Measurements from ENCODE around the gene RAD51AP1. TPM values are rescaled to one million over a fixed set of nuclear protein-coding genes. Genes with fewer than 3 reads are reported as not detected.
A peak's percentile ranks its signal among the peaks of the same experiment; 100 is the strongest.

The RAD51AP1 gene
- total and polyA plus RNA-seq, 2 donors (not counting 1 experiment from before 2014, with no cell fraction given) = 3.5 to 4.6 TPM

DNA sequence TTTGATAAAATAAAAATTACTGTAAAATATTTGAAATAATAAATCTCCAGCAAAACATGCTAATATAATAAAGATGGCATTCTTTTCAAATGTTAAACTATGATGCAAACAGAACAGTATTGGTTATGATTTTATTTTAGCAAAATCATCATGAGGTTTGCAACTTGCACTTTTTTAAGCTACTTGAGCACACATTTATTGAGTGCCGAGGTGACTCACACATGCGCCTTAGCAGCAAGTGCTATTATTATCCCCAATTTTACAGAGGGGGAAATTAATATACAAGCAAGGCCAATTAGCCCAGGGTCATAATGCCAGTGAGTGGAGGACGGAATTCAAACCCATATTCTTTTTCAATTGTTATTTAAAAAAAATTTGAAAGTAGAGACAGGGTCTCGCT is 30.6 kb downstream of the RAD51AP1 start:
- Histone ChIP-seq H3K27ac (ENCODE audit: low read length in 2 of 2) (peak overlapping the region in 1 of 2 donors; percentile 91), H4K20me1 (ENCODE audit: control insufficient read depth, insufficient read depth, low read length, poor library complexity, severe bottlenecking) (no peaks in the 10 kb centered on the region), H2AFZ (ENCODE audit: insufficient read depth, low read depth, low read length, poor library complexity, severe bottlenecking) (no peak overlapping the region), H3K4me2 (replicated peaks; ENCODE audit: low read depth, low read length, poor library complexity, severe bottlenecking) (no peak overlapping the region), H3K36me3 (replicated peaks in 1 of 2; ENCODE audit: control extremely low read depth in 1 of 2, control insufficient read depth in 1 of 2, extremely low read depth in 1 of 2, insufficient read depth in 2 of 2, low read length in 1 of 2) (peaks cover 0 to 2% of the 10 kb centered on the region in 2 experiments), H3K9ac (ENCODE audit: low read length) (no peak overlapping the region), H3K79me2 (ENCODE audit: control insufficient read depth, insufficient read depth, low read length) (peaks cover 15% of the 10 kb centered on the region), H3K9me3 (ENCODE audit: control extremely low read depth in 1 of 3, control insufficient read depth in 2 of 3, insufficient read depth in 1 of 3, low read length in 2 of 3) (no peaks in the 10 kb centered on the region), H3K4me1 (ENCODE audit: control insufficient read depth in 2 of 2, insufficient read depth in 2 of 2, low read length in 2 of 2) (peaks cover 46 to 52% of the 10 kb centered on the region in 2 donors), H3K4me3 (ENCODE audit: control extremely low read depth in 1 of 5, extremely low read depth in 1 of 5, insufficient read depth in 1 of 5, low read depth in 2 of 5, low read length in 4 of 5) (no peak overlapping the region), H3K27me3 (replicated peaks in 1 of 4; ENCODE audit: control extremely low read depth in 1 of 4, control insufficient read depth in 3 of 4, insufficient read depth in 4 of 4, low read length in 3 of 4) (no peaks in the 10 kb centered on the region)
- no peak for ATAC-seq (ENCODE audit: low read depth)
- TF ChIP-seq, protein P1, sequence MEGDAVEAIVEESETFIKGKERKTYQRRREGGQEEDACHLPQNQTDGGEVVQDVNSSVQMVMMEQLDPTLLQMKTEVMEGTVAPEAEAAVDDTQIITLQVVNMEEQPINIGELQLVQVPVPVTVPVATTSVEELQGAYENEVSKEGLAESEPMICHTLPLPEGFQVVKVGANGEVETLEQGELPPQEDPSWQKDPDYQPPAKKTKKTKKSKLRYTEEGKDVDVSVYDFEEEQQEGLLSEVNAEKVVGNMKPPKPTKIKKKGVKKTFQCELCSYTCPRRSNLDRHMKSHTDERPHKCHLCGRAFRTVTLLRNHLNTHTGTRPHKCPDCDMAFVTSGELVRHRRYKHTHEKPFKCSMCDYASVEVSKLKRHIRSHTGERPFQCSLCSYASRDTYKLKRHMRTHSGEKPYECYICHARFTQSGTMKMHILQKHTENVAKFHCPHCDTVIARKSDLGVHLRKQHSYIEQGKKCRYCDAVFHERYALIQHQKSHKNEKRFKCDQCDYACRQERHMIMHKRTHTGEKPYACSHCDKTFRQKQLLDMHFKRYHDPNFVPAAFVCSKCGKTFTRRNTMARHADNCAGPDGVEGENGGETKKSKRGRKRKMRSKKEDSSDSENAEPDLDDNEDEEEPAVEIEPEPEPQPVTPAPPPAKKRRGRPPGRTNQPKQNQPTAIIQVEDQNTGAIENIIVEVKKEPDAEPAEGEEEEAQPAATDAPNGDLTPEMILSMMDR (IDR thresholded peaks at IDR 0.05) = no peak
- TF ChIP-seq EZH2 (IDR thresholded peaks at IDR 0.05; ENCODE audit: borderline replicate concordance, insufficient read depth, low read depth, low read length, poor library complexity, severe bottlenecking) = no peak
- Mint-ChIP-seq H3K27ac (no peak overlapping the region), H3K27me3 (no peaks in the 10 kb centered on the region), H3K4me3 (no peak overlapping the region), H3K9me3 (ENCODE audit: insufficient read depth) (no peaks in the 10 kb centered on the region), H3K4me1 (peaks cover 57% of the 10 kb centered on the region)
- ChIA-PET CTCF (no interaction called here), POLR2A (no interaction called here)
- intact Hi-C loops (cut with micrococcal nuclease) = loop anchor here (5.0 to 10.0 kb wide), 2 partner anchors 42 to 256 kb away; no protein-coding TSS in a partner anchor
- DNase-seq = no peak
- 90% methylated on average over 2 of the region's 4 CpGs for WGBS (ENCODE audit: insufficient coverage)

DNA sequence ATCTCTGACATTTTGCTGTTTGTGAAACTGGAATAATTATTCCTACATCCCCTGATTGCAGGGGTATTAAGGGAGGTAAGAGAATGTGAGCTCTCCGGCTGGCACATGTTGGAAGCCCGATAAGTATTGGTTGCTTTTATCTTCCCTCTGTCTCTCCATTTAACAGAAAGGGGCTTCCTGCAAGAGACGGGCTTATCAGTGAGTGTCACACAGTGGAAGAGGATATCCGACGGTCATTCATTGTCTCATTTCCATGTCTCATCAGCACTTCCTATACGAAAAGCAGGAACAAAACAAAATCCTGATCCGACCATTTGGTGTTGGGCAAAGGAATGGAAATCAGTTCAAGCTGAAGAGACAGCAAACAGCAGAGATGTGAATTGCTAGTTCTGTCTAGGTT is 34.0 kb downstream of the RAD51AP1 start:
- Mint-ChIP-seq H3K4me1 (peaks cover 26% of the 10 kb centered on the region), H3K27me3 (no peaks in the 10 kb centered on the region), H3K4me3 (no peak overlapping the region), H3K9me3 (ENCODE audit: insufficient read depth) (no peaks in the 10 kb centered on the region), H3K27ac (no peak overlapping the region)
- Histone ChIP-seq H2AFZ (ENCODE audit: insufficient read depth, low read depth, low read length, poor library complexity, severe bottlenecking) (no peak overlapping the region), H3K79me2 (ENCODE audit: control insufficient read depth, insufficient read depth, low read length) (peaks cover 15% of the 10 kb centered on the region), H3K9me3 (ENCODE audit: control extremely low read depth in 1 of 3, control insufficient read depth in 2 of 3, insufficient read depth in 1 of 3, low read length in 2 of 3) (no peaks in the 10 kb centered on the region), H3K4me3 (ENCODE audit: control extremely low read depth in 1 of 5, extremely low read depth in 1 of 5, insufficient read depth in 1 of 5, low read depth in 2 of 5, low read length in 4 of 5) (no peak overlapping the region), H3K4me1 (ENCODE audit: control insufficient read depth in 2 of 2, insufficient read depth in 2 of 2, low read length in 2 of 2) (peaks cover 13 to 20% of the 10 kb centered on the region in 2 donors), H3K27ac (ENCODE audit: low read length in 2 of 2) (no peak overlapping the region), H3K27me3 (replicated peaks in 1 of 4; ENCODE audit: control extremely low read depth in 1 of 4, control insufficient read depth in 3 of 4, insufficient read depth in 4 of 4, low read length in 3 of 4) (no peaks in the 10 kb centered on the region), H3K9ac (ENCODE audit: low read length) (no peak overlapping the region), H4K20me1 (ENCODE audit: control insufficient read depth, insufficient read depth, low read length, poor library complexity, severe bottlenecking) (no peaks in the 10 kb centered on the region), H3K4me2 (replicated peaks; ENCODE audit: low read depth, low read length, poor library complexity, severe bottlenecking) (no peak overlapping the region), H3K36me3 (replicated peaks in 1 of 2; ENCODE audit: control extremely low read depth in 1 of 2, control insufficient read depth in 1 of 2, extremely low read depth in 1 of 2, insufficient read depth in 2 of 2, low read length in 1 of 2) (peaks cover 0 to 2% of the 10 kb centered on the region in 2 experiments)
- 88% methylated on average over 3 of the region's 7 CpGs for WGBS (ENCODE audit: insufficient coverage)
- TF ChIP-seq EZH2 (IDR thresholded peaks at IDR 0.05; ENCODE audit: borderline replicate concordance, insufficient read depth, low read depth, low read length, poor library complexity, severe bottlenecking) = no peak
- TF ChIP-seq, protein P1 (IDR thresholded peaks at IDR 0.05) = no peak
- ATAC-seq (ENCODE audit: low read depth) (no peak), DNase-seq (no peak)
- CTCF ChIA-PET = no interaction called here
- intact Hi-C loops (cut with micrococcal nuclease) = no loop called here
- POLR2A ChIA-PET = no interaction called here
